DMS79 (cell line): ENCODE results near the gene ADIPOR2.
"Not testable (repeated sequence)": the region's sequence is repeated elsewhere in the genome, so short reads cannot be mapped to it uniquely, and the experiment has no call there.

ENCODE experiments used
- DNase-seq: peaks from one replicate; lab custom pipeline; 2025; lab: John Stamatoyannopoulos, UW

The ADIPOR2 gene

GRCh38 chr12:1665366-1665765, 25.5 kb upstream of the ADIPOR2 start:
- no peak for DNase-seq

- no peak for DNase-seq
Measured at GRCh38 chr12:1666215-1666614, 24.7 kb upstream of the ADIPOR2 start.

DNA sequence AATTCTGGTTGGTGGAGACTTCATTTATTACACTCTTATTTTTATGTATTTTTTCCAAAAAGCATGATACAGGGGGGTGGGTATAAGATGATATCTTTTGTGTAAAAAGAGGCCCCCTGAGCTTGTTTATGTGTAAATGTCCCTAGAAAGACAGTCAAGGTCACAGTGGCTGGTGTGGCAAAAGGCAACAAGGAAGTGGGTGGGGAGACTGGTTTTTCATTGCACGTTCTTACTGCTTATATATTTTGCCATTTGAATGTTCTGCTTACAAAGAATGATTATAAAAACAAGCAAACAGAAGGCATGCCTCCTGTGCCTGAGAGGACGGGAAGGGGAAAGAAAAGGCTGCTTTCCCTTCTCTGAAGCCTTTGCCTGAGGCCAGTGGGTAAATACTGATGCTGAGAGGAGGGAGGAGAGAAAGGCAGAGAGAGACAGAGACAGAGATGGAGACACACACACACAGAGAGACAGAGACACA, 24.1 kb upstream of the ADIPOR2 start:
- DNase-seq, result no peak

DNA sequence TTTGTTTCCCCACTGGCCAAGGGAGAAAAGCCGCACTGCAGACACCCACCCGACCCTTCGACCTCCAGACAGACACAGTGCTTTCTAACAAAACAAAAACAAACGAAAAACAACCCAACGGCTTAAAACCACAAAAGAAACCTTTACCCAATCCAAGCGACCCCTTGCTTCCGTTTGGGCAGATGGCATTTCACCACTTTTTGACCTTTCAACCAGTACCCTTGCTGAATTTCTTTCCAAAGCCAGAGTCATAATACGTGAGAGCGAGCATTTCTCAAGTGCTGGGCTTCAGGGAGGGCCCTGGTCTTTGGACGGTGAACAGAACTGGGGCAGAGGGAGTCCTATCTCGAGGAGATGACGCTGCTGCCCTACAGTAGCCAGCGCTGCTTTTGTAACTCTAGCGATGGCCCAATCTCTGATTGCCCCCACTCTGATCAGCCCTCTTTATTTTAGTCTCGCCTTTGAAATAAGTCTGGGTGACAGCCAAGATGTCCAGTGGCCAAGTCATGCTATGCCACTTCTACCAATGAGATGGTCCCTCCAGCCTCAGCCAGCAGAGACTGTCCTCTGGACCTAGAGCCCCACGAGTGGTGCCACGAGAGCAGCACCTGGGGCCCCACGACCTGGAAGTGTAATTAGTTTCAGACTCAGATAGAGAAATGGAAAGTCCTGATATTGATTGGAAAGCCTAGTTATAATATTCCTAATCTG, 21.9 kb upstream of the ADIPOR2 start:
- DNase-seq, result no peak

- DNase-seq, result no peak
Measured at GRCh38 chr12:1670358-1671268, 20.3 kb upstream of the ADIPOR2 start.

- no peak for DNase-seq
Measured at GRCh38 chr12:1676043-1676442, 14.8 kb upstream of the ADIPOR2 start.

- DNase-seq, result no peak
Measured at GRCh38 chr12:1680804-1681492, 9.9 kb upstream of the ADIPOR2 start.

DNA sequence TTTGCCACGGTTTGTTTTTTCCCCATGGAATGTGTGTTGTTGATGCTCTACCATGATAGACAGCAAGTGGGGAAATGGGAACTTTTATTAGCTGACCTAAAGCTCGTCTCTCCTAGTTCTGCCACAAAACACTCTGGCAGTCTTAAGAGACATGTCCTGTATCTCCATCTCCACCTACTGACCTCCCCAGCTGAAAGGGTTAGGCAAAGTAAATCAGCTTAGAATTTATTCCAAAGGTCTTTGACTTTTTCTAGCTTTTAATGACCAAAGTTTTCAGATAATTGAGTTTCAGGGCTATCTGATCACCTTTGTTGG, 9.4 kb upstream of the ADIPOR2 start:
- DNase-seq, result no peak

- DNase-seq, result no peak
Measured at GRCh38 chr12:1688086-1688710, 2.7 kb upstream of the ADIPOR2 start.

- no peak for DNase-seq
Measured at GRCh38 chr12:1691123-1692007, 495 bp downstream of the ADIPOR2 start.

DNA sequence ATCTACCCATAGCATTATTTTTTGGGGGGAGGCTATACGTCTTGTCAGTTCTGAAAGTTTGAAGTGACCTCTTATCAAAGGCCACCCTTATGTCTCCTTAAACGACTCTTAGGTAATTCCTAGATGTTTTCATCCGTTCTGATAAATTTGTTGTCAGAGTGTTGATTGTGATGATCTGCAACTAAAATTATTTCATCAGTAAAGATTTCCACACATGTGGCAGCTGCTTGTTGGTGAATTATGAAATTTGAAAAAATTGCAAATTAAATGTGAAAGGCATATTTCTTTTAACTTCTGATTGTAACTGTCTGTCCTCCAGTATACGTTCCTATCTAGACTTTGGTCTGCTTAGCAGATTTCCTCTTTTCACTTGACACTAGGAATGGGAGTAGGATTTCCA, 1.4 kb downstream of the ADIPOR2 start:
- no peak for DNase-seq

DNA sequence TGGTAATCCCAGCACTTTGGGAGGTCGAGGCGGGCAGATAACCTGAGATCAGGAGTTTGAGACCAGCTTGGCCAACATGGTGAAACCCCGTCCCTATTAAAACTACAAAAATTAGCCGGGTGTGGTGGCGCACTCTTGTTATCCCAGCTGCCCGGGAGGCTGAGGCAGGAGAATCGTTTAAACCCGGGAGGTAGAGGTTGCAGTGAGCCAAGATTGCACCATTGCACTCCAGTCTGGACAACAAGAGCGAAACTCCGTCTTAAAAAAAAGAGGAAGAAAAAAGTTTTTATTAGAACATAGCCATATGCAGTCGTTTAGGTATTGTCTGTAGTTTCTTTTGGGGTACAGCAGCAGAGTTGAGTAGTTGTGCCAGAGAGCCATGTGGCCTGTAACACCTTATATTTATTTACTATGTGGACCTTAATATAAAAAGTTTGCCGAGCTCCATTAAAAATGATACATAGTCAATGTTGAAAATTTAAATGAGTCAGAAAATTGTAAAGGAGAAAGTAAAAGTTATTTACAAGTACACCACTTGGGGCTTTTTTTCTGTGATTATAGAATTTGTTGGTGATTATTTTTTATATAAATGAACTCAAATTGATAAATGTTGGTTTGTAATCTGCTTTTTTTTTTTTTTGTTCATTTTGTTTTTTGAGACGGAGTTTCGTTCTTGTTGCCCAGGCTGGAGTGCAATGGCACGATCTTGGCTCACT, 2.2 kb downstream of the ADIPOR2 start:
- DNase-seq, result no peak

DNA sequence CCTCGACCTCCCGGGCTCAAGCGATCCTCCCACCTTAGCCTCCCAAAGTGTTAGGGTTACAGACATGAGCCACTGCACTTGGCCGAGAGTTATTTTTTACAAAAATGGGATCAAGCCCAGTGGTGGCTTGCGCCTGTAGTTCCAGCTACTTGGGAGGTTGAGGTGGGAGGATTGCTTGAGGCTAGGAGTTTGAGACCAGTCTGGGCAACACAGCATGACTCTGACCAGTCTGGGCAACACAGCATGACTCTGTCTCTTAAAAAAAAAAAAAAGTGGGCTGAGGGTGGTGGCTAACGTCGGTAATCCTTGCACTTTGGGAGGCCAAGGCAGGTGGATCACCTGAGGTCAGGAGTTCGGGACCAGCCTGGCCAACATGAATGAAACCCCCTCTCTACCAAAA, 4.2 kb downstream of the ADIPOR2 start:
- DNase-seq, result not testable (repeated sequence)

DNA sequence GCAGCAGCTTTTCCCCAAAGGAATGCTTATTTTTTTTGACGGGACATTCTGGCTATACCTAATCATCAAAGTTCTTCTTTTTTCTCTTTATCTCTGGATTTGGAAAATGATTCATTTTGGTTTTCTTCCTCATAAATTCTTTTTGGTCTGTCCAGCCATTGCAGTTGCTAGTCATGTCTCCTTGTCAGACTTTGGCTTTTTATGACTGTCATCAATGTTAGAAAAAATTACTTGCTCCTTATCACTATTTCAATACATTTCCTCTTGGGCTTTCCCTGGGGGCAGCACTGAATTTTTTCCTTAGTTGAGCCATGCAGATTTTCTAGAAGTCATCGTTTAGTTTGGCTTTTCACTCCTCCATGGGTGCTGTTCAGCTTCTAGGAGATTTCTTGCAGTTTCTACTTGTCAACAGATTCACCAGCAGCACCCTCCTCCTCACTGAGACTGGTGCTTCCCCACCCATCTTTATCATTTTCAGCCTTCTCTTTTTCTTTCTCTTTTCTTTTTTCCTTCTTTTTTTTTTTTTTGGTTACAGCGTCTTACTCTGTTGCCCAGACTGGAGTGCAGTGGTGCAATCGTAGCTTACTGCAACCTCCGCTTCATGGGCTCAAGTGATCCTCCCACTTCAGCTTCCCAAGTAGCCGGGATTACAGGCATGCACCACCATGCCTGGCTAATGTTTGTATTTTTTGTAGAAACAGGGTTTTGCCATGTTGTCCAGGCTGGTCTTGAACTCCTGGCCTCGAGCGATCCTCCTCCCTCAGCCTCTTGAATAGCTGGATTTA, 5.2 kb downstream of the ADIPOR2 start:
- no peak for DNase-seq

DNA sequence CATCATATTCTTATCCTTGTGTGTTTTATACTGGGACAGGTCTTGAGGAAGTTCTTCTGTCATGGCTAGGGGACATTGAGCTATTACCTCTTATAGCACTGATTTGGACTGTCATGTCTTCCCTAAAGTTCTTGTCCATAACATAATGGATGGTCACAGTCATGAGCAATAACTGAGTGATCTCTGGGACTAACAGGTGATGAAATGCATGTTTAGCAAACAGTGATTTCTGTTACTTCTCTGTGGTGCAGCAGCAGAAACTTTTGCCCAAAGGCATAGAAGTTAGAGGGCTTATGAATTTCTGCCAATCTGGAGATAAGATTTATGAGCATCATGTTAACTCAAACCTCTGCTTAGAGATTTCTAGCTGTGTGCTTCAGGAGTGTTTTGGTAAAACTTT, 5.9 kb downstream of the ADIPOR2 start:
- no peak for DNase-seq

DNA sequence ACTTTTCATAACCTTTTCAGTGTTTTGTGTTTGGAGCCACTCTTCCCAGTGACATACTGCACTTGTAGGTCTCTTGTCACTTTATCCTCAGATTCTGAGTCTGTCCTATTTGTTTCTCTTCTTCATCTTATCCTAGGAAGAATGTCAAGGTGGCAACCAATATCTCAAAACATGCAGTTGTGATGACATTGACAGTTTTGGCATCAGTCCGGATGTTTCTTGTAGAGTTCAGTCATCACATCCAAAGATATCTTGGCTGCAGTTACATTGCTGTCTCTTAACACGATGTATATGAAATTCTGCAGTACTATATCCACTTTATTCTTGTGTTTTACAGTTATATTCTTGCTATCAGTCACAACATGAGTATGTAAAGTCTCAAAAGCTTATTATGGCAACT, 6.4 kb downstream of the ADIPOR2 start:
- no peak for DNase-seq

GRCh38 chr12:1698720-1699119, 7.8 kb downstream of the ADIPOR2 start:
- no peak for DNase-seq

DNA sequence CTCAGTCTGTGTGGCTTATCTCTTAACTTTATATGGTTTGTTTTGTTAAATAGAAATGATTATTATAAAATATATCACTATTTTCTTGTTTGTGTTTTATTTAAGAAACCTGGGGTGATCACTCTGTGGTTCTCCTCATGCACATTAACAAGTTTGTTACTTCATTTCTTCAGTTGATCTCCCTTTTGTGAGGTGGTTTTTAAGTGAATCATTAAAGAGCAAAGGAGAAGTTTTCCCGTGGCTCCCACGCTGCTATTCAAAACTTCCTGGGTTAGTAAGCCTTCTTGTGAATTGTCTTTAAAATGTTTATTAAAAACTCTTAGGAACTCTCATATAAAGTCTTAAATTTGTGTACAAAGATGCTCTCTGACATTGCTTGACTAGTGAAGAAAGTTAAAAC, 11.8 kb downstream of the ADIPOR2 start:
- DNase-seq, result no peak

GRCh38 chr12:1703771-1704722, 13.2 kb downstream of the ADIPOR2 start:
- no peak for DNase-seq
